Activated T-cell treated with anti-CD3 and anti-CD28 coated beads, Interleukin-2, amount 50 U/mL, for 24 hours (primary cell): ENCODE results near the gene SUPT20H.

Source experiments
- DNase-seq: peaks from one replicate; pipeline ENCODE4 v3.0.0-alpha.2; 2020
- H3K27ac Mint-ChIP-seq: 2 replicates; pipeline ENCODE4 v1.8.0; 2020; ENCODE audit warnings: mild to moderate bottlenecking, mixed read lengths
- H3K27me3 Mint-ChIP-seq: 2 replicates; pipeline ENCODE4 v1.8.0; 2020; ENCODE audit warnings: mixed read lengths
- H3K36me3 Mint-ChIP-seq: 2 replicates; pipeline ENCODE4 v1.8.0; 2020; ENCODE audit warnings: low read depth, mixed read lengths
- H3K4me1 Mint-ChIP-seq: 2 replicates; pipeline ENCODE4 v1.8.0; 2020; ENCODE audit warnings: low read depth, mixed read lengths
- H3K4me3 Mint-ChIP-seq: 2 replicates; pipeline ENCODE4 v1.8.0; 2020; ENCODE audit warnings: mild to moderate bottlenecking, moderate library complexity, mixed read lengths
- H3K9me3 Mint-ChIP-seq: 2 replicates; pipeline ENCODE4 v1.8.0; 2020; ENCODE audit warnings: mixed read lengths

SUPT20H gene

GRCh38 chr13:37001921-37002250 lies 57.6 kb downstream of the SUPT20H start:
- peak overlapping the region; percentile 100 for H3K4me3 Mint-ChIP-seq
- no peaks in the 10 kb centered on the region for H3K27me3 Mint-ChIP-seq
- peaks cover 90% of the 10 kb centered on the region for H3K36me3 Mint-ChIP-seq
- H3K27ac Mint-ChIP-seq: peak overlapping the region; percentile 100
- no peak for DNase-seq
- no peaks in the 10 kb centered on the region for H3K9me3 Mint-ChIP-seq
- peaks cover 41% of the 10 kb centered on the region for H3K4me1 Mint-ChIP-seq

- H3K36me3 Mint-ChIP-seq: peaks cover 88% of the 10 kb centered on the region
- H3K4me1 Mint-ChIP-seq: peaks cover 45% of the 10 kb centered on the region
- peak within 1 kb of the TSS; percentile 100 for H3K4me3 Mint-ChIP-seq
- H3K27me3 Mint-ChIP-seq: no peaks in the 10 kb centered on the region
- no peaks in the 10 kb centered on the region for H3K9me3 Mint-ChIP-seq
- peak within 1 kb of the TSS; percentile 100 for H3K27ac Mint-ChIP-seq
- peak; percentile 97 for DNase-seq
These were observed 60.3 kb downstream of the SUPT20H start, which contains the start of gene ALG5 for GRCh38 chr13:36999054-36999714. ALG5 (minus strand) TSS chr13:36999340; CDS start chr13:36999300, 40 bp downstream.

GRCh38 chr13:36998624-36999041 lies 60.9 kb downstream of the SUPT20H start:
- DNase-seq: peak; percentile 61
- Mint-ChIP-seq H3K27ac (peak overlapping the region; percentile 100), H3K36me3 (peaks cover 88% of the 10 kb centered on the region), H3K9me3 (no peaks in the 10 kb centered on the region), H3K27me3 (no peaks in the 10 kb centered on the region), H3K4me1 (peaks cover 43% of the 10 kb centered on the region), H3K4me3 (peak overlapping the region; percentile 100)

- peak overlapping the region; percentile 100 for H3K27ac Mint-ChIP-seq
- peak overlapping the region; percentile 100 for H3K4me3 Mint-ChIP-seq
- no peaks in the 10 kb centered on the region for H3K9me3 Mint-ChIP-seq
- peaks cover 37% of the 10 kb centered on the region for H3K4me1 Mint-ChIP-seq
- H3K27me3 Mint-ChIP-seq: no peaks in the 10 kb centered on the region
- peaks cover 88% of the 10 kb centered on the region for H3K36me3 Mint-ChIP-seq
- no peak for DNase-seq
These were observed 61.6 kb downstream of the SUPT20H start for GRCh38 chr13:36997716-36998427.

- Mint-ChIP-seq H3K27me3 (no peaks in the 10 kb centered on the region), H3K36me3 (peaks cover 94% of the 10 kb centered on the region), H3K9me3 (no peaks in the 10 kb centered on the region), H3K27ac (no peak overlapping the region), H3K4me3 (no peak overlapping the region), H3K4me1 (peaks cover 17% of the 10 kb centered on the region)
- DNase-seq: no peak
These were observed 67.1 kb downstream of the SUPT20H start for GRCh38 chr13:36992362-36992761.

GRCh38 chr13:36986462-36987240 lies 72.8 kb downstream of the SUPT20H start:
- DNase-seq: no peak
- Mint-ChIP-seq H3K4me1 (no peaks in the 10 kb centered on the region), H3K27ac (peak overlapping the region; percentile 8), H3K9me3 (no peaks in the 10 kb centered on the region), H3K27me3 (no peaks in the 10 kb centered on the region), H3K36me3 (peaks cover 96% of the 10 kb centered on the region), H3K4me3 (no peak overlapping the region)

- Mint-ChIP-seq H3K27ac (no peak overlapping the region), H3K36me3 (peaks cover 81% of the 10 kb centered on the region), H3K9me3 (no peaks in the 10 kb centered on the region), H3K4me1 (no peaks in the 10 kb centered on the region), H3K4me3 (no peak overlapping the region), H3K27me3 (no peaks in the 10 kb centered on the region)
- no peak for DNase-seq
These were observed 78.2 kb downstream of the SUPT20H start for GRCh38 chr13:36981156-36981743.

- H3K36me3 Mint-ChIP-seq: peaks cover 81% of the 10 kb centered on the region
- no peaks in the 10 kb centered on the region for H3K9me3 Mint-ChIP-seq
- no peaks in the 10 kb centered on the region for H3K4me1 Mint-ChIP-seq
- no peak overlapping the region for H3K27ac Mint-ChIP-seq
- no peak overlapping the region for H3K4me3 Mint-ChIP-seq
- H3K27me3 Mint-ChIP-seq: no peaks in the 10 kb centered on the region
- no peak for DNase-seq
These were observed 80.0 kb downstream of the SUPT20H start for GRCh38 chr13:36979361-36980050.

- H3K27me3 Mint-ChIP-seq: no peaks in the 10 kb centered on the region
- no peak overlapping the region for H3K27ac Mint-ChIP-seq
- DNase-seq: no peak
- H3K4me3 Mint-ChIP-seq: no peak overlapping the region
- H3K9me3 Mint-ChIP-seq: no peaks in the 10 kb centered on the region
- H3K36me3 Mint-ChIP-seq: peaks cover 79% of the 10 kb centered on the region
- no peaks in the 10 kb centered on the region for H3K4me1 Mint-ChIP-seq
These were observed 84.3 kb downstream of the SUPT20H start for GRCh38 chr13:36975172-36975571.

GRCh38 chr13:36973621-36974295 lies 85.7 kb downstream of the SUPT20H start:
- no peaks in the 10 kb centered on the region for H3K4me1 Mint-ChIP-seq
- no peak for DNase-seq
- H3K4me3 Mint-ChIP-seq: no peak overlapping the region
- no peaks in the 10 kb centered on the region for H3K27me3 Mint-ChIP-seq
- H3K9me3 Mint-ChIP-seq: no peaks in the 10 kb centered on the region
- peaks cover 76% of the 10 kb centered on the region for H3K36me3 Mint-ChIP-seq
- no peak overlapping the region for H3K27ac Mint-ChIP-seq

GRCh38 chr13:36973009-36973408 lies 86.5 kb downstream of the SUPT20H start:
- peaks cover 79% of the 10 kb centered on the region for H3K36me3 Mint-ChIP-seq

GRCh38 chr13:36966404-36966803 lies 93.1 kb downstream of the SUPT20H start:
- DNase-seq: no peak
- no peak overlapping the region for H3K27ac Mint-ChIP-seq
- no peaks in the 10 kb centered on the region for H3K27me3 Mint-ChIP-seq
- H3K36me3 Mint-ChIP-seq: peaks cover 86% of the 10 kb centered on the region
- H3K9me3 Mint-ChIP-seq: no peaks in the 10 kb centered on the region
- H3K4me3 Mint-ChIP-seq: no peak overlapping the region
- peaks cover 5% of the 10 kb centered on the region for H3K4me1 Mint-ChIP-seq

More at GRCh38 chr13:36973009-36973408, 86.5 kb downstream of the SUPT20H start:
- no peaks in the 10 kb centered on the region for H3K4me1 Mint-ChIP-seq
- no peak overlapping the region for H3K4me3 Mint-ChIP-seq
- no peaks in the 10 kb centered on the region for H3K27me3 Mint-ChIP-seq
- no peaks in the 10 kb centered on the region for H3K9me3 Mint-ChIP-seq
- DNase-seq: no peak
- H3K27ac Mint-ChIP-seq: no peak overlapping the region

GRCh38 chr13:36965767-36966166 lies 93.7 kb downstream of the SUPT20H start:
- no peak for DNase-seq
- peaks cover 86% of the 10 kb centered on the region for H3K36me3 Mint-ChIP-seq
- peak overlapping the region; percentile 55 for H3K27ac Mint-ChIP-seq
- H3K4me3 Mint-ChIP-seq: no peak overlapping the region
- no peaks in the 10 kb centered on the region for H3K27me3 Mint-ChIP-seq
- H3K9me3 Mint-ChIP-seq: no peaks in the 10 kb centered on the region
- H3K4me1 Mint-ChIP-seq: peaks cover 5% of the 10 kb centered on the region
